ENCODE measurements around the gene FILIP1L. TPM values are rescaled to one million over a fixed set of nuclear protein-coding genes. Genes with fewer than 3 reads are reported as not detected.

Gene FILIP1L
- 15.5 and 22.7 TPM in 2 replicates for total RNA-seq (2022)
- Bru-seq, nascent RNA = percentile 66 among the genes with signal in this experiment
- BruChase-seq, experiment 1, labeled RNA remaining after a 2-hour chase = percentile 44 among the genes with signal in this experiment
- BruChase-seq, experiment 2, labeled RNA remaining after a 6-hour chase = percentile 41 among the genes with signal in this experiment
- long read RNA-seq, transcript FILIP1L-203 (2 exons, 3,280 nt) = major isoform, 48 of 145 reads
- long read RNA-seq, partial matches to known transcripts = 2 of 145 reads
- long read RNA-seq, other reads (novel, unspliced or antisense) = 93 of 145 reads

DNA sequence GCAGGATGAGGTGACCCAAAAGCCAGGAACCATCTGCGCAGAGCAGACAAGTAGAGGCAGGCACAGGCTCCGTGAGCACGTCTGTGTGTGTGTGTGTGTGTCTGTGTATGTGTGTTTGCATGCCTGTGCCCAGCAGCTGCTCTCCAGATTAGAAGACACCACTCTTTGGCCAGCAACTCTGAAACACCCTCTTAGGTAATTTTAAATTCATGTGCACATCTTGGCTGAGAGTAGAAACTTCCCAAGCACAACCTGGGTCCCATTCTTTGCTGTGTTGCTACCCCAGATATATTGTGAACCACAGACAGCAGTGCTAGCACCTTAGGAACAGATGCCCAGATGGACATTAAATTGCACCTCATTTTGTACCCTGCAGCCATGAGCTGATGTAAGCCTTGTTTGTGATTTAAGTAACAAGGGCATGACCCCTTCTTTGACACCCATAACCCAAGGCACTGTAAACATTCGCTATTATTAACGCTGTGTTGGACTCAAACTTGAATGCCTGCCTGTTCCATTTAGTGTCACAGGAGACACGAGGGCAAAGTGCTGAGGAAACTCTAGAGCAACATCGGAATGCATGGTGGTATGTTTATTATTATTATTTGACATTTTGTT is at the start of gene FILIP1L:
FILIP1L (minus strand) TSS at position 89 of the 618 bp plus-strand sequence.
- Histone ChIP-seq H3K4me3 (ENCODE audit: low read depth, low read length) (no peak within 1 kb of the TSS), H3K36me3 (ENCODE audit: control insufficient read depth, insufficient read depth, low read length) (no peaks in the 10 kb centered on the region), H3K27me3 (replicated peaks; ENCODE audit: control insufficient read depth, insufficient read depth, low read length) (no peaks in the 10 kb centered on the region), H3K9me3 (no peaks in the 10 kb centered on the region), H3K4me1 (no peaks in the 10 kb centered on the region)
- TF ChIP-seq, protein P1, sequence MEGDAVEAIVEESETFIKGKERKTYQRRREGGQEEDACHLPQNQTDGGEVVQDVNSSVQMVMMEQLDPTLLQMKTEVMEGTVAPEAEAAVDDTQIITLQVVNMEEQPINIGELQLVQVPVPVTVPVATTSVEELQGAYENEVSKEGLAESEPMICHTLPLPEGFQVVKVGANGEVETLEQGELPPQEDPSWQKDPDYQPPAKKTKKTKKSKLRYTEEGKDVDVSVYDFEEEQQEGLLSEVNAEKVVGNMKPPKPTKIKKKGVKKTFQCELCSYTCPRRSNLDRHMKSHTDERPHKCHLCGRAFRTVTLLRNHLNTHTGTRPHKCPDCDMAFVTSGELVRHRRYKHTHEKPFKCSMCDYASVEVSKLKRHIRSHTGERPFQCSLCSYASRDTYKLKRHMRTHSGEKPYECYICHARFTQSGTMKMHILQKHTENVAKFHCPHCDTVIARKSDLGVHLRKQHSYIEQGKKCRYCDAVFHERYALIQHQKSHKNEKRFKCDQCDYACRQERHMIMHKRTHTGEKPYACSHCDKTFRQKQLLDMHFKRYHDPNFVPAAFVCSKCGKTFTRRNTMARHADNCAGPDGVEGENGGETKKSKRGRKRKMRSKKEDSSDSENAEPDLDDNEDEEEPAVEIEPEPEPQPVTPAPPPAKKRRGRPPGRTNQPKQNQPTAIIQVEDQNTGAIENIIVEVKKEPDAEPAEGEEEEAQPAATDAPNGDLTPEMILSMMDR (IDR thresholded peaks at IDR 0.05; ENCODE audit: insufficient read depth in 1 of 2, low read depth in 1 of 2, low read length in 1 of 2, severe bottlenecking in 1 of 2, unreplicated experiment in 1 of 2) = no peak
- intact Hi-C loops (cut with micrococcal nuclease; ENCODE audit: unreplicated experiment) = no loop called here
- ChIA-PET CTCF (no interaction called here), POLR2A (no interaction called here)
- H3K4me3 Mint-ChIP-seq (ENCODE audit: unreplicated experiment) = no peak within 1 kb of the TSS
- H3K36me3 Mint-ChIP-seq (ENCODE audit: insufficient read depth, unreplicated experiment) = no peaks in the 10 kb centered on the region
- peaks cover 7% of the 10 kb centered on the region for H3K9me3 Mint-ChIP-seq (ENCODE audit: unreplicated experiment)
- no TSS peak for BruUV-seq (replicated peaks)
- H3K27me3 Mint-ChIP-seq (ENCODE audit: insufficient read depth, unreplicated experiment) = no peaks in the 10 kb centered on the region
- no peak within 1 kb of the TSS for H3K27ac Mint-ChIP-seq (ENCODE audit: unreplicated experiment)
- DNase-seq = no peak
- H3K4me1 Mint-ChIP-seq (ENCODE audit: low read depth, unreplicated experiment) = peaks cover 6% of the 10 kb centered on the region

- BruUV-seq (replicated peaks) = no TSS peak
- H3K9me3 Mint-ChIP-seq (ENCODE audit: unreplicated experiment) = no peaks in the 10 kb centered on the region
- H3K4me3 Mint-ChIP-seq (ENCODE audit: unreplicated experiment) = no peak overlapping the region
- TF ChIP-seq, protein P1 (IDR thresholded peaks at IDR 0.05; ENCODE audit: insufficient read depth in 1 of 2, low read depth in 1 of 2, low read length in 1 of 2, severe bottlenecking in 1 of 2, unreplicated experiment in 1 of 2) = no peak
- ChIA-PET POLR2A (no interaction called here), CTCF (no interaction called here)
- H3K27me3 Mint-ChIP-seq (ENCODE audit: insufficient read depth, unreplicated experiment) = no peaks in the 10 kb centered on the region
- no peaks in the 10 kb centered on the region for H3K4me1 ChIP-seq
- no peak for DNase-seq
- no peaks in the 10 kb centered on the region for H3K9me3 ChIP-seq
- no peak overlapping the region for H3K27ac Mint-ChIP-seq (ENCODE audit: unreplicated experiment)
- no peaks in the 10 kb centered on the region for H3K4me1 Mint-ChIP-seq (ENCODE audit: low read depth, unreplicated experiment)
- H3K36me3 Mint-ChIP-seq (ENCODE audit: insufficient read depth, unreplicated experiment) = no peaks in the 10 kb centered on the region
- no peaks in the 10 kb centered on the region for H3K27me3 ChIP-seq (replicated peaks; ENCODE audit: control insufficient read depth, insufficient read depth, low read length)
- H3K4me3 ChIP-seq (ENCODE audit: low read depth, low read length) = no peak overlapping the region
- intact Hi-C loops (cut with micrococcal nuclease; ENCODE audit: unreplicated experiment) = no loop called here
- no peaks in the 10 kb centered on the region for H3K36me3 ChIP-seq (ENCODE audit: control insufficient read depth, insufficient read depth, low read length)
These were observed 49.5 kb upstream of the FILIP1L start for GRCh38 chr3:100163787-100164186.

GRCh38 chr3:100160521-100160920 is 46.2 kb upstream of the FILIP1L start:
- Mint-ChIP-seq H3K9me3 (ENCODE audit: unreplicated experiment) (peaks cover 14% of the 10 kb centered on the region), H3K27me3 (ENCODE audit: insufficient read depth, unreplicated experiment) (no peaks in the 10 kb centered on the region), H3K4me3 (ENCODE audit: unreplicated experiment) (no peak overlapping the region), H3K36me3 (ENCODE audit: insufficient read depth, unreplicated experiment) (peaks cover 11% of the 10 kb centered on the region), H3K27ac (ENCODE audit: unreplicated experiment) (no peak overlapping the region), H3K4me1 (ENCODE audit: low read depth, unreplicated experiment) (no peaks in the 10 kb centered on the region)
- POLR2A ChIA-PET = interaction anchor here (0.6 kb wide), 1 partner anchor 56 kb away, joined by 3 read pairs; no protein-coding TSS in a partner anchor
- Histone ChIP-seq H3K36me3 (ENCODE audit: control insufficient read depth, insufficient read depth, low read length) (no peaks in the 10 kb centered on the region), H3K4me3 (ENCODE audit: low read depth, low read length) (no peak overlapping the region), H3K4me1 (no peaks in the 10 kb centered on the region), H3K27me3 (replicated peaks; ENCODE audit: control insufficient read depth, insufficient read depth, low read length) (no peaks in the 10 kb centered on the region), H3K9me3 (peaks cover 14% of the 10 kb centered on the region)
- CTCF ChIA-PET = no interaction called here
- intact Hi-C loops (cut with micrococcal nuclease; ENCODE audit: unreplicated experiment) = no loop called here
- no TSS peak for BruUV-seq (replicated peaks)
- no peak for DNase-seq
- TF ChIP-seq, protein P1 (IDR thresholded peaks at IDR 0.05; ENCODE audit: insufficient read depth in 1 of 2, low read depth in 1 of 2, low read length in 1 of 2, severe bottlenecking in 1 of 2, unreplicated experiment in 1 of 2) = no peak
